Measurements from ENCODE around the gene PIM2. TPM values are rescaled to one million over a fixed set of nuclear protein-coding genes. Genes with fewer than 3 reads are reported as not detected.

The PIM2 gene
- 2.7 TPM for total RNA-seq
- long read RNA-seq, partial matches to known transcripts = 1 of 4 reads
- long read RNA-seq, other reads (novel, unspliced or antisense) = 0 of 4 reads

DNA sequence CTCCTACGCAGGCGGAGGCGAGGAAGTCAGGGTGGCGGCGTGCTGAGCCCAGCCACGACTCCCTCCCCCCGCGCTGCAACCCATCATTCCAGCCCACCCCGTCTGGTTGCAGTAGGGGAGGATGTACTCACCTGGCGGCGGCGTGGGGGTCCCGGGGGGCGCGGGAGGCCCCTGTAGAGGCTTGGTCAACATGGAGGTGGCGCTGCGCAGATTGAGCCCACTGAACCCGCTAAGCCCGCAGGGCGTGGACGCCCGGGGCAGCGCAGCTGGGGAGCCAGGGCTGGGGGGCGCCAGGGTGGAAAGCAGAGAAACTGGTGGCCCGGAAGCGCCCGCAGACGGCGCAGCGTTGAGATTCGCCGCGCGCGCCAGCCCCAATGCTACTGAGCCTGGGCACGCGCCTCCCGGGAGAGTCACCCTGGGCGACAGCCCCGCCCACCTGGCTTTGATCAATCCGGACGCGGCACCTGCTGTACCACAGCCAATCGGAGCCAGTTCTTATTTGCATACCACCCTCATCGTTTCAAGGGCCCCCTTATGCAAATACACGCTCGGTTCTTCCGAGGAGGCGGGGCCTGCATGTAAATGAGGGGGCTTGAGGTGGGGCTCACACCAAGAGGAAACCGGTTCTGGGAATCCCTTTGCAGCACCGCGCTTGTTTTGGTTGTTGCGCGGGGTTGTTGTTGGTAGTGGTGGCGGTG lies at the start of gene PIM2:
Gene PIM2 (minus strand): TSS at position 382 of the 698 bp plus-strand sequence. CDS start 190 bp downstream, at position 192.
- DNase-seq (ENCODE audit: low spot score) = peak; percentile 95

DNA sequence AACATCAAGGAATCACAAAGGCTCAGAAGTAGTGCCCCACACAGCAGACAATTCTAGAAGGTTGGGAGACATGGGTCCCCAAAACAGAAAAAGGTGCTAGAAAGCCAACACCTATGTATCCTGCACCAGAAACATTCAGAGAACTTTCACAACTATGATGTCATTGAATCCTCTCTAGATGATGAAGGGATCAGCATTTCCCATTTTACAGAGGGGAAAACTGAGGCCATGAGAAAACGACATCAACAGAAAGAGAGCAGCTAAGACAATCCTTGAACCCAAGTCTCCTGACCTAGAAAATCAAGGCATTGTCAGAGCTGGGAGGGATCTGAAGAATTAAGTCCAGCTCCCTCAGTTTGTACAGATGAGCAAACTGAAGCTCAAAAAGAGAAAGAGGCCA lies 49.6 kb upstream of the PIM2 start:
- DNase-seq (ENCODE audit: low spot score) = no peak
- intact Hi-C loops (cut with DNase I) = no loop called here

More for the DNA sequence above, at the start of gene PIM2:
- intact Hi-C loops (cut with DNase I) = loop anchor here (5.0 to 10.0 kb wide), 2 partner anchors 39 to 274 kb away; partner anchors contain the start of gene OTUD5

DNA sequence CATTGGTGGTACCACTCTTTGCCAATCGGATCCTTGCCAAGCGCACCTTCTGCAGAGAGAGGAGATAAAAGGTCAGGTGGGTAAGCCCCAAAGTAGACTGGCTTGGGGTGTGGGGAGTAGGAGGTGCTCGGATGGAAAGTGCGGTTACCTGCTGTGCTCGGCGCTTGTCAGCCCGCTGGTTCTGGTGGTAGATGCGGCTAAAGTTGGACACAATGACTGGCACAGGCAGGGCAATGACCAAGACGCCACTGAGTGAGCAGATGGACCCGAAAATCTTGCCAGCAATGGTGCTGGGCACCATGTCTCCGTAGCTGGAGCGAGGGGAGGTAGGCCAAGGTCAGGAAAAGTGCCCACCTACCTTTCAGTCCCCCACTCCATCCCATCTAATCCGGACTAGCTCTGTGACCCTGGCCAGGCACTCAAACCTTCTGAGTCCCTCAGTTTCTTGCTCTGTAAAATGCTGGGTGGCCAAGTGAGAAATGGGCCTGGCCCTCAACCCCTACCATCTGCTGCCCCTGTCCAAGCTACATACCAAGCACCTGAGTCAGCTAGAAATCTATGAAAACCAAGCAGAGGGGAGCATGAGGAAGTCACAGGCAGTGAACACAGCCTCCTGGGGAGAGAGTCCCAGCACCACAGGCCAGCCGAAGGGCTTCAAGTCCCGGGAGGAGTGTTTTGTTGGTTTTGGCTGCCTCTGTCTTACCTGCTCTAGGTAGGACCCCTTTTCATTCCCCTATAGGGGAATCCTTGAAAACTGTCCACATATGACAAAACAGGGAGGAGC lies 48.2 kb upstream of the PIM2 start:
- intact Hi-C loops (cut with DNase I) = no loop called here
- DNase-seq (ENCODE audit: low spot score) = no peak

DNA sequence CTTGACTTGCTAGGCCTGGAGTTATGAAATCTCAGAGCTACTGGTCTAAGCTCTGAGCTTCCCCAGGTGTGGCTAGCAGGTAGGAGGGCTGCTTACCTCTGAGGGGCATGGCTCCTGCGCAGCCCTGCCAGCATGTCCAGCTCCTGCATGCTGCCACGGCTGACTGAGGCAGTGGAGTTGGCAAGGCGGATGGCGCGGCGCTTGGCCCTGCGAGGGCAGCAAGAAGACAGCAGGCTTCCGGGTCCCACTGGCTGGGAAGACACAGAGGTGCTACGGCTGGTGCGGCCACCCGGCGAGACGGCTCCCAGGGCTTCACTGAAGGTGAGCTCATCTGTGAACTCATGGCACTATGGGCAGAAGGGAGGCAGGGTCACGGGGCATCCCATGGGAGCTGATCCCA lies 47.1 kb upstream of the PIM2 start:
- DNase-seq (ENCODE audit: low spot score) = no peak

DNA sequence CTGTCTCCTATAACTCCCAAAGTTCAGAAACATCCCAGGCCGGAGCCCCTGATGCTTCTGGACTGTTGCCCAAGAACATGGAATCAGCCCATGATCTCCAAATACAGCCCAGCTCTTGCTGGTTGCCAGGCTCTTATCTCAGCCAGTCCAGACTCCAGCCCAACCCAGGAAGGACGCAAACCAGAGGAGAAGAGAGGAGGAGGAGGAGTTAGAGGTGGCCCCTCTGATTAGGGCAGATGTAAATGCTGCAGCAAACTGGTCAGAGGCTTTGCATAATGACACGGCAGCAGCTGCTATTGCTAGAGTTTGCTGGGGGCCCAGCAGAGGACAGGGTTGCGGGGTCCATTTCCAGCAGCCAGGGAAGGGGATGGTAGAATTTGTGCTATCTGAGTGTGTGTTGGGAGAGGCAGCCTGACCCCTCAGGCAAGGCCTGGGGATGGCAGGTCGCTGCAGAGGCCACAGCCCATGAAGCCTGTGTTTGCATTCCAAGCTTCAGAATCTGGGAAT lies 42.8 kb upstream of the PIM2 start:
- intact Hi-C loops (cut with DNase I) = no loop called here
- no peak for DNase-seq (ENCODE audit: low spot score)

More for the DNA sequence above, 47.1 kb upstream of the PIM2 start:
- intact Hi-C loops (cut with DNase I) = no loop called here

DNA sequence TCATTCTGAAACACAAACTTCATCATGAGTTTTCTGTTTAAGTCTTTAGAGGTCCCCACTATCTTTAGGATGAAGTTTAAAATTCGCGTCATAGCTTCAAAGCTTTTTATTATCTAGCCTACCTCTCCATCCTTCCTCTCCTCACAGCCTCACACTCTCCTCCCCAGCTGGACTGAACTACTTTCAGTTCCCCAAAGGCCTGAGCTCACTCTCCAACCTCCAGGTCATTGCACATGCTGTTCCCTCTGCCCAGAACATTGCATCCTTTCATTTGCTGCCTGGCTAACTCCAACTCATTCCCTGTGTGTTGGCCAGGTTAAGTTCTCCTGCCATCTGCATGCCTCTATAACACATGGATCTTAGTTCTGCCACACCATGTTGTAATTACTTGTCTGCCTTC lies 41.5 kb upstream of the PIM2 start:
- intact Hi-C loops (cut with DNase I) = no loop called here
- no peak for DNase-seq (ENCODE audit: low spot score)

DNA sequence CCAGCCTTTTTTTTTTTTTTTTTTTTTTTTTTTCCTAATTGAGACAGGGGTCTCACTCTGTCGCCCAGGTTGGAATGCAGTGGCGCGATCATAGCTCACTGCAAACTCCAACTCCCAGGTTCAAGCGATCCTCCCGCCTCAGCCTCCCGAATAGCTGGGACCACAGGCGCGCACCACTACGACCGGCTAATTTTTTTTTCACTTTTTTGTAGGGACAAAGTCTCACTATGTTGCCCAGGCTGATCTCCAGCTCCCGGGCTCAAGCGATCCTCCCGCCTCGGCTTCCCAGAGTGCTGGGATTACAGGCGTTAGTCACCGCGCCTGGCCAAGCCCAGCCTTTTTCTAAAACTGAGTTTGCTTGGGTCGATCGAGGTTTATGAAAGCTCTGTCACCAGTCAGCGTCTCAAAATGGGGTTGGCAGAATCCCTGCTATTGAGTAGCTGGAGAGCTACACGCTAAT lies 39.8 kb upstream of the PIM2 start:
- no peak for DNase-seq (ENCODE audit: low spot score)
- intact Hi-C loops (cut with DNase I) = loop anchor here (5.0 kb wide), 2 partner anchors 41 to 84 kb away; partner anchors contain the start of genes PIM2 and TFE3

DNA sequence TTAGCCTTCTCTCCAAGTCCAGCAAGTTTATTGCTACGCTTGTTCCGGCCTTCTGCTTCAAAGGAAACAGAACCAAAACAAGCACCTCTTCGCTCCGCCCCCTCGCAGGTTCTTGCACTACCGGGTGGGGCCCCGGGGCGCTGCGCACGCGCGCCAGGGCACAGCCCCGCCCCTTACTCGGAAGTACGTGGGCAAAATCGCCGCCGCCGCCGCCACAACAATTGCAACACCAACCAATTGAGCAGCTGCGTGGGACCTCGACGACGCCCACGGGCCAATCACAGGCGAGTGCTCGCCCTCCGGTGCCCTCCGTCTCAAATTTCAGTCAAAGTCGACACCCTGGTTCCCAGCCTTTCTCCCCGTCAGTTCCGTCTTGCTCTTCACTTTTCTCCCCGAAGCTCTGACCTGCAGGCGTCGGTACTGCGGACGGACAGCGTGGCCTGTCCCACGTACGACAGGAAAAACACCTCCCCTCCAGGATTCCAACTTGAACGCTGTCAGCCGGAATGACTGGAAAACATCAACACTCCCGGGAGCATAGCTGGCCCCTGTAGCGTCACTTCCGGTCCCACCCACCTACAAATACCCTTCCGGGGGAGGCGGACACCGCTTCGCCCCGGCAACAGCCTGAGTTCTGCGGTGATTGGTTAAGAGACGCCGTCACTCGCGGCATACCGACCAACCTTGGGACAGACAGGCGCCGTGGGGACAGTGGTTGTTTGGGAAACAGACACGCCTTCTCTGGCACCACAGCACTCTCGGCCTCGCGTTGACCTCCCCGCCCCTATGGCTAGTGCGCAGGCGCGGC lies 39.2 kb upstream of the PIM2 start:
- peak; percentile 97 for DNase-seq (ENCODE audit: low spot score)
- intact Hi-C loops (cut with DNase I) = loop anchor here (5.0 kb wide), 2 partner anchors 41 to 84 kb away; partner anchors contain the start of genes PIM2 and TFE3

DNA sequence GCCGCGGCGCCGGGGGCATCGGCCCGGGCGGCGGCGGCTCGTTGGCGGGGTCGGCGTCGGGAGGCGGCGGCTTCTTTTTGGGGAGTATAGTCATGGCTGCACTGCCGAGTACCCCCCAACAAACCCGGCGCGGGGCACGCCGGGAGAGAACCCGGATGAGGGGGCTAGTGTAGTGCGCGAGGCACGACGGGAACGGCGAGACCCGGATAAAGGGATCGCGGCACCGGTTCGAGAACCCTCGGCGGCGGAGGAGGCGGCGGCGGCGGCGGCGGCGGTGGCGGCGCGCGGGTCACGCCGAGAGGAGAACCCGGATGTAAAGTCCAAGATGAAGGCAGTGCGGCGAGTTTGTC lies 38.6 kb upstream of the PIM2 start, which contains the start of gene OTUD5:
Gene OTUD5 (minus strand): TSS at position 131 of the 350 bp plus-strand sequence. CDS start 37 bp downstream, at position 94.
- DNase-seq (ENCODE audit: low spot score) = no peak
- intact Hi-C loops (cut with DNase I) = loop anchor here (5.0 kb wide), 2 partner anchors 40 to 85 kb away; partner anchors contain the start of genes PIM2 and TFE3

DNA sequence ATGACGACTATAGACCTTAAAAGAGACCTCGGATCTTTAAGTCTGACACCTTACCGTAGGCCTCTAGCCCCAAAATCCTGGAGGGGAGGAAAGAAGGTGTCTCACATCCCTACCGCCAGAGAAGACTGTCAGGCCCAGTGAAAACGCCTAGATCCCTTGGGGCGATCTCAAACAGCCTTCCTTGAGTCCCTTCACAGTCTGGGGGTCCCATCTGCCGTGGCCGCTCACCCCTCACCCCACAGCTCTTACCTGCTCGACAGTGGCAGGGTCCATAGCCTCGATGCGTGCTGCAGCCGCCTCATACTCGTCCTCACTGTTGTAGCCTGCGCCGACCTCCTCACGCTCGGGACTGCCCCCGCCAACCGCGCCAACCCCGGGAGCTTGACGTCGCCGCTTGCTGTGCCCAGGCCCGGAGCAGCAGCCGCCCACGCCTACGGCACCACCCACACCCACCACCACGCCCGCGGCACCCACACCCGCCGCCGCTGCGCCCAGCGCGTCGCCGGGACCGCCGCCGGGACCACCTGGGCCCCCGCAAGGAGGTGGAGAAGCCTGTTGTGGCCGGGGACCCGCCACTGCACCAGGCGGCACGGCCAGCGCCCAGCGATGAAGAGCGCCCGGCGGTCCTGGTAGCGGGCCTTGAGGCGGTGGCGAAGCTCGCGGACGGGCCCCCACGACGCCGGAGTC lies 38.0 kb upstream of the PIM2 start:
- intact Hi-C loops (cut with DNase I) = loop anchor here (5.0 kb wide), 2 partner anchors 40 to 85 kb away; partner anchors contain the start of genes PIM2 and TFE3
- no peak for DNase-seq (ENCODE audit: low spot score)

DNA sequence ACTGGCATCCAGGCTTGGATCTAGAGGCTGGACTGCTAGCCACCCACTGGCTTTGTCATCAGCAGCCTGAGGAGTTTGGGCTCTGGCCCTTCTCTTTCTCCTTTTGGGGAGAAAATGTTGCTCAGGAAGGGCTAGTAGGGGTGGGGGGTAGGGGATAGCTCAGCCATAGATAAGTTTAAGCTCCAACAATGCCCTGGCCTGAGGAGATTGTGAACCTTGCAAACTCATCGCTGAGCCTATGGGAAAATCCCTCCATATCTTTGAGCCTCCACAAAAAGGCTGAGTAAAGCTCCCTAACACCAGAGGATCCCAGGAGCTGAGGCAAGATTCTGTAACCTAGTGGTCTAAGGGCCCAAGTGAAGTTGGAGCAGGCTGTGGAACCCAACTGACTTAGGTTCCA lies 29.8 kb upstream of the PIM2 start:
- intact Hi-C loops (cut with DNase I) = loop anchor here (10.0 kb wide), 1 partner anchor 304 kb away; no protein-coding TSS in a partner anchor
- DNase-seq (ENCODE audit: low spot score) = no peak

DNA sequence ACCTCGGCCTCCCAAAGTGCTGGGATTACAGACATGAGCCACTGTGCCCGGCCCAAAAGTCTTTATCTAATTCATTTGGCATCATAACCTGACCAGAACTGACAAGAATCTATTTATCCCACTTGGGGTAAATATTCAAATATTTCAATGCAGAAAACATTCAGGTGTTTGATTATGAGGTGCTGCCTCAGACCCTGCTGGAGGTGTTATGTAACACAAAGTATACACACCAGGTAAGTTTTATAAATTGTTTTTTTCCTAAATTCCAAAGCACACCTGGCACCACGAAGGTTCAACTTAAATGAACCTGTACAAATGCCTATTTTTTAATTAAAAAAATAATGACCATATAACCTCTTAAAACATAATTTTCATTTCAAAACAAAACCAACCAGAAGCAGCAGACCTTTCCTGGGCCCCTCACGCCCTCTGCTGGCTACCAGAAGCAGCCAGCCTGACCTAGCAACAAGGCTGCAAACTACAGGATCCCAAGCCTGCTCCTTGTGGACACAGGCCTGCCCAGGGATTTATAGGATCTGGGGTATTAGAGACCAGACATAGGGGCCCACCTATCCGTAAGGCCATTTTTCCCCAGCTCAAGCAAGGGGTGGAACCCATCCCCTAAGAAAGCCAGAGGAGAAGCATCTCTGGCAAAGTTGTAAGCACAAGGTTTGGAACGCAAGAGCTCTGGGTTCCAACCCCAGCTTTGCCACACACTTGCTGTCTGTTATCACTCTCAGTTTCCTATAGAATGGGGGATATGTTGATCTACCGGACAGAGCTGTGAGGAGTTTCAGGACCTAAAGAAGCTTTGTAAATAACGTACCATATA lies 26.9 kb upstream of the PIM2 start:
- no peak for DNase-seq (ENCODE audit: low spot score)
- intact Hi-C loops (cut with DNase I) = loop anchor here (10.0 kb wide), 1 partner anchor 301 kb away; no protein-coding TSS in a partner anchor

DNA sequence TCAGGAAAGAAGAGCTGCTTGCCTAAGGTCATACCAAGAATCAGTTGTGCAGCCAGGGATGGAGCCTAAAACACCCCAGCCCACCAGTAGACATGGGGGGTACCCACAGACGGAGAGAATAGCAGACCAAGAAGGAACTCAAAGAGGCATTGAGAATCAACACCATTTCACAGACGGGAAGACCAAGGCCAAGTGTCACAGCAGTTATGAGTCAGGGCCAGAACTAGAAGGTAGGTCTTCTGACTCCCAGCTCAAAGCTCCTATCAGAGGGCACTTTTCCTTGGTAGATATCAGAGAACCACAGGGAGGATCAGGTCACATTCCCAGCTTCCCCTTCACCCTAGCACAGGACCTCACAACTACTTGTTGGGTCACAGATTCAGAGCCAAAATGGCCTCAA lies 24.1 kb upstream of the PIM2 start:
- intact Hi-C loops (cut with DNase I) = loop anchor here (10.0 kb wide), 1 partner anchor 298 kb away; no protein-coding TSS in a partner anchor

DNA sequence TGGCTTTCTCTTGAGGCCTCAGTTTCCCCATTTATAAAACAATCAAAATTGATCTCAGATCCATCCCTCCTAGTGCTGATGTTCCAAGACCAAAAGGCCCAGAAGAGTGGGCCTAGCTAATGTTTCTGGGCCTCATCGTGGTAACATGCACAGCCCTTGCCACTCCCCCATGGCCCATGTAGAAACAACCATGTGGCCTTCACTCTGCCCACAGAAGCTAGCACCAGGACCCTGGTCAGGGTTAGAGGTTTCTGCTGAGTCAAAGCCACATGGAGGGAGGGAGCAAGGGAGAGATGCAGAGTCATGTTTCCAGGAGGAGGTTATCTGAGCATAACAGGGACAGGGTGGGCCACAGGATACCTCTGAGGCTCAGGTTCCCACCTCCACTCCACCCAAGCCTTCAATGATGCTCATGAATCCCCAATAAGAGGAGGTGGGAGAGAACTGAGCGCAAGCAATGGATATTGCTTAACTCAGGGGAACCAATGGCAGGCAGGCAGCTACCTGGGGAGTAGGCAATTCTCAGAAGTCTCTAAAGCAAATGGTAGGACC lies 21.7 kb upstream of the PIM2 start:
- intact Hi-C loops (cut with DNase I) = loop anchor here (10.0 kb wide), 1 partner anchor 296 kb away; no protein-coding TSS in a partner anchor
- no peak for DNase-seq (ENCODE audit: low spot score)

More for the DNA sequence above, 24.1 kb upstream of the PIM2 start:
- no peak for DNase-seq (ENCODE audit: low spot score)

DNA sequence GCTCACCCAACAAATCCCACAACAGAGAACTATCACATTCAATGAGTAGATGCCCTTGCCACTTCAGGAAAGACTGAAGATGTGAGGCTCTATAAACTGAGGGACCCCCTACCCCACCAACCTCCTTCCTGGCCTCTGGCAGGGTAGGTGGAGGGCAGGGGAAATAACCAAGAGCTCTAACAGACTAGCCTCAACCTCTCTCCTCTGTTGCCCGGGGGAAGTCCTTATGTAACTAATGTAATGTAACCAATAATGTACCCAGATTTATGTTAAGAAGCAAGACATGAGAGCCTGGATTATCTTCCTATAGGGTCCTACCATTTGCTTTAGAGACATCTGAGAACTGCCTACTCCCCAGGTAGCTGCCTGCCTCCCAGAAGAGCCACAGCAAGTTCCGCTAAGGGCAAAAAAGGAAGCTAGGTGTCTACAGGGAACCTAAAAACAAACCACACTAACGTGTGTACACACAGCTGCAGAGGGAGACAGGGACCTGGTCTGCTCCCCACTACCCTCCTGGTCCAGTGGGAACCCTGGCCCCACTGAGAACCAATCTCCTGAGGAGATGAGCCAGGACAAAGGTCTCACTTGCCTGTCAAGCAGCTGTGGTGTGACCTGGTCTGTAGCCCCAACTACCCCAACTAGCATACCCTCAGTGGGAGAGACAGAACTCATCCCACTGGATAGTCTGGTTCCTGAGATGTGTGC lies 20.9 kb upstream of the PIM2 start:
- intact Hi-C loops (cut with DNase I) = loop anchor here (10.0 kb wide), 1 partner anchor 295 kb away; no protein-coding TSS in a partner anchor
- no peak for DNase-seq (ENCODE audit: low spot score)

DNA sequence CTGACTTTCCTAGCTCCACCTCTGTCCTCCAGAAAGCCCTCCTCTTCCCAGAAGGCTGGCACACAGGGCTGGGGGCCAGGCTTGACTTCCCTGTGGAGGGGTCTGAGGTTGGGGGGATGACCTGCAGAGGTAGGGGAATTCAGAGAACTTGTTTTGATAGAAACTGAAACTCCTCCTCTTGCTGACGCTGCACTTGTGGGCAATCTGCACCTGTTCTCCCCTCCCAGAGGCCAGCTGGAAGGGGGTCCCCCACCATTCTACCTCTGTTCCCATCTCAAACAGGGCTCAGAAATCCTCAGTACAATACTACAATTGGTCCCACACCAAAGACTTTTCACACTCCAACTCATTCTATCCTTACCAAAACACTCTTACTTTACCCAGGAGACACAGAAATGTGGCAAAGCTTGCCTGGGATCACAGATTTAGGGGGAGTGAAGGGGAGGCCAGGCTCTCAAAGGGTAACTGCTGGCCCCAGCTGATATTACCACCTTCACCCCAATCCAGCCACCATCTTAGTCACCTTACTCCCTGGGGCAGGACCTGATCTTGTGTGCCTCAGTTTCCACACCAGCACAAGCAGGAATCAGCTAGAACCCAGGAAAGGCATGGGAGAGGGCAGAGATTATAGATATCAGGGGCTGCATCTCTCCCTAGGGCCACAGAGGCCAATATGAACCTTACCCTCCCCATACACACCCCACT lies 20.0 kb upstream of the PIM2 start:
- intact Hi-C loops (cut with DNase I) = no loop called here
- no peak for DNase-seq (ENCODE audit: low spot score)

Measured in cardiac septum (tissue), 1 donor.